NT2/D1 (cell line): Measurements from ENCODE around the gene BAAT.

Experiments
- DNase-seq: peaks from one replicate; pipeline ENCODE4 v3.0.0-alpha.2; 2011; ENCODE audit warnings: low read depth, low spot score
- H3K27me3 ChIP-seq: 2 replicates; pipeline ENCODE4 v1.6.0; 2011; ENCODE audit warnings: mild to moderate bottlenecking; ENCODE audit not compliant: insufficient read length, insufficient read depth
- H3K36me3 ChIP-seq: 2 replicates; pipeline ENCODE4 v1.6.1; 2011; ENCODE audit warnings: mild to moderate bottlenecking, low read length, mixed read lengths; ENCODE audit not compliant: insufficient read depth, insufficient read length
- H3K4me1 ChIP-seq: 2 replicates; pipeline ENCODE4 v1.5.1; 2011; ENCODE audit not compliant: insufficient read depth, insufficient read length
- H3K4me3 ChIP-seq: 2 replicates; pipeline ENCODE4 v1.5.1; 2011; ENCODE audit warnings: low read depth; ENCODE audit not compliant: insufficient read length
- H3K9ac ChIP-seq: 2 replicates; pipeline ENCODE4 v1.6.0; 2011; ENCODE audit warnings: low read depth; ENCODE audit not compliant: insufficient read length
- H3K9me3 ChIP-seq: 2 replicates; pipeline ENCODE4 v1.5.1; 2011; ENCODE audit warnings: mild to moderate bottlenecking, low read length; ENCODE audit not compliant: insufficient read depth
- SUZ12 ChIP-seq: IDR thresholded peaks from 2 replicates; pipeline ENCODE4 v1.6.1; 2011; ENCODE audit not compliant: insufficient read length, insufficient read depth; ENCODE audit errors: extremely low read depth
- YY1 ChIP-seq: IDR thresholded peaks from 2 replicates; pipeline ENCODE4 v1.6.1; 2011; ENCODE audit not compliant: insufficient read length, insufficient read depth
- ZNF274 ChIP-seq: IDR thresholded peaks from 2 replicates; pipeline ENCODE4 v1.6.1; 2011; ENCODE audit warnings: mild to moderate bottlenecking, low read depth, low read length

Gene BAAT

GRCh38 chr9:101359679-101360078, 25.1 kb downstream of the BAAT start:
- Histone ChIP-seq H3K9me3 (no peaks in the 10 kb centered on the region), H3K4me3 (no peak overlapping the region), H3K36me3 (no peaks in the 10 kb centered on the region), H3K4me1 (no peaks in the 10 kb centered on the region), H3K27me3 (no peaks in the 10 kb centered on the region), H3K9ac (no peak overlapping the region)
- no peak for TF ChIP-seq ZNF274
- no peak for DNase-seq

GRCh38 chr9:101356619-101357018, 28.2 kb downstream of the BAAT start:
- Histone ChIP-seq H3K9ac (no peak overlapping the region), H3K4me1 (no peaks in the 10 kb centered on the region), H3K4me3 (no peak overlapping the region), H3K27me3 (no peaks in the 10 kb centered on the region), H3K36me3 (no peaks in the 10 kb centered on the region), H3K9me3 (no peaks in the 10 kb centered on the region)
- no peak for DNase-seq
- TF ChIP-seq SUZ12 (no peak), ZNF274 (no peak), YY1 (no peak)

- no peak for TF ChIP-seq ZNF274
- no peak for TF ChIP-seq YY1
- Histone ChIP-seq H3K4me1 (no peaks in the 10 kb centered on the region), H3K4me3 (no peak overlapping the region), H3K36me3 (no peaks in the 10 kb centered on the region), H3K9me3 (no peaks in the 10 kb centered on the region), H3K27me3 (no peaks in the 10 kb centered on the region), H3K9ac (no peak overlapping the region)
- no peak for DNase-seq
These were observed 29.8 kb downstream of the BAAT start for GRCh38 chr9:101354765-101355708.

- H3K36me3 ChIP-seq: no peaks in the 10 kb centered on the region
- TF ChIP-seq ZNF274 (no peak), YY1 (no peak), SUZ12 (no peak)
- H3K4me1 ChIP-seq: no peaks in the 10 kb centered on the region
- no peak overlapping the region for H3K4me3 ChIP-seq
- H3K27me3 ChIP-seq: no peaks in the 10 kb centered on the region
- H3K9me3 ChIP-seq: no peaks in the 10 kb centered on the region
- DNase-seq: no peak
- H3K9ac ChIP-seq: no peak overlapping the region
These were observed 30.6 kb downstream of the BAAT start for GRCh38 chr9:101354143-101354764.

GRCh38 chr9:101353683-101354082, 31.1 kb downstream of the BAAT start:
- H3K4me3 ChIP-seq: no peak overlapping the region
- H3K9ac ChIP-seq: no peak overlapping the region
- H3K36me3 ChIP-seq: no peaks in the 10 kb centered on the region
- no peak for DNase-seq
- no peaks in the 10 kb centered on the region for H3K9me3 ChIP-seq
- TF ChIP-seq SUZ12: no peak
- no peak for TF ChIP-seq YY1
- TF ChIP-seq ZNF274: no peak
- no peaks in the 10 kb centered on the region for H3K27me3 ChIP-seq
- no peaks in the 10 kb centered on the region for H3K4me1 ChIP-seq

- TF ChIP-seq ZNF274 (no peak), SUZ12 (no peak), YY1 (no peak)
- no peak for DNase-seq
- Histone ChIP-seq H3K9me3 (no peaks in the 10 kb centered on the region), H3K4me3 (no peak overlapping the region), H3K27me3 (no peaks in the 10 kb centered on the region), H3K36me3 (no peaks in the 10 kb centered on the region), H3K4me1 (no peaks in the 10 kb centered on the region), H3K9ac (no peak overlapping the region)
These were observed 31.8 kb downstream of the BAAT start for GRCh38 chr9:101352892-101353463.

GRCh38 chr9:101350285-101350684, 34.5 kb downstream of the BAAT start:
- no peaks in the 10 kb centered on the region for H3K4me1 ChIP-seq
- no peaks in the 10 kb centered on the region for H3K36me3 ChIP-seq
- no peaks in the 10 kb centered on the region for H3K27me3 ChIP-seq
- no peak overlapping the region for H3K4me3 ChIP-seq
- TF ChIP-seq SUZ12: no peak
- TF ChIP-seq ZNF274: no peak
- no peak for TF ChIP-seq YY1
- H3K9me3 ChIP-seq: no peaks in the 10 kb centered on the region
- H3K9ac ChIP-seq: no peak overlapping the region
- no peak for DNase-seq
